Placental pericyte (primary cell): ENCODE measurements around the gene TAF11L10. TPM values are rescaled to one million over a fixed set of nuclear protein-coding genes. Genes with fewer than 3 reads are reported as not detected.

Experiments
- small RNA-seq: library from RNA; depleted of rRNA; stranded (forward); fragments of <200 nt; gene quantifications from one replicate; pipeline ENCODE3, GENCODE V24; 2012; ENCODE audit warnings: low replicate concordance
- total RNA-seq: library from RNA; depleted of rRNA; stranded (reverse); fragments of >200 nt; gene quantifications from 2 replicates; pipeline ENCODE4 v1.2.3, GENCODE V29; 2012

TAF11L10 gene
- not detected in 2 replicates for total RNA-seq

GRCh38 chr5:17597728-17598127, at the start of gene TAF11L10:
Gene TAF11L10, minus strand, starts transcription at chr5:17597828.

DNA sequence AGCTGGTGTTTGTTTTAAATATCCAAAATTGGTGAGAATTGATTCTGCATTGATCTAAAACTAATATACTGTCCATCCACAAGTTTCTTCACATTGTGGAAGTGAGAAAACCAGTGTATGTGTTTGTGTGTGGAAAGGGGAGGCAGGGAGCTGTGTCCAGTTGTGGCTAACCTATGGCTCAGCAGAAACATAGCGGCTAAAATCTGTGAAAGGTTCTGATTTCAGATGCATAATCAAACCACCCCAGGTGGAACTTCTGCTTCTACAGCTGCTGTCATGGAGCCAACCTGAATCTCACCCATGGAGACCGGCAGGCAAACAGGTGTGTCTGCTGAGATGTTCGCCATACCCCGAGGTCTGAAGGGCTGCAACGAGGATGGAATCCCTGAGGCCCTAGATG, 36.5 kb upstream of the TAF11L10 start, which contains the start of gene TAF11L14:
TAF11L14 (plus strand) TSS at position 301 of the 400 bp plus-strand sequence.

GRCh38 chr5:17631788-17632187, 34.2 kb upstream of the TAF11L10 start, which contains the start of gene TAF11L13:
Gene TAF11L13, plus strand, starts transcription at chr5:17632088.

GRCh38 chr5:17610092-17610491, 12.5 kb upstream of the TAF11L10 start, which contains the start of gene TAF11L12:
Gene TAF11L12, plus strand, starts transcription at chr5:17610392.

GRCh38 chr5:17603880-17604279, 6.3 kb upstream of the TAF11L10 start, which contains the start of gene TAF11L11:
Gene TAF11L11, plus strand, starts transcription at chr5:17604183.

DNA sequence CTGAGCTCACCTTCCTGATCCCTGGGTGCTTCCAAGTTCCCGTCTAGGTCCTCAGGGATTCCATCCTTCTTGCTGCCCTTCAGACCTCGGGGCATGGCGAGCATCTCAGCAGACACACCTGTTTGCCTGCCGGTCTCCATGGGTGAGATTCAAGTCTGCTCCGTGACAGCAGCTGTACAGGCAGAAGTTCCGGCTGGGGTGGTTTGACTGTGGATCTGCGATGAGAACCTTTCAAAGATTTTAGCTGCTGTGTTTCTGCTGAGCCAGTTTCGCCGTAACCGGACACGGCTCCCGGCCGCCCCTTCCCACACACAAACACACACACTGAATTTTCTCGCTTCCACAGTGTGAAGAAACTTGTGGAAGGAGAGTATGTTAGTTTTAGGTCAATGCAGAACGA, 3.4 kb downstream of the TAF11L10 start, which contains the start of gene TAF11L9:
TAF11L9 (minus strand) TSS at position 140 of the 400 bp plus-strand sequence.

DNA sequence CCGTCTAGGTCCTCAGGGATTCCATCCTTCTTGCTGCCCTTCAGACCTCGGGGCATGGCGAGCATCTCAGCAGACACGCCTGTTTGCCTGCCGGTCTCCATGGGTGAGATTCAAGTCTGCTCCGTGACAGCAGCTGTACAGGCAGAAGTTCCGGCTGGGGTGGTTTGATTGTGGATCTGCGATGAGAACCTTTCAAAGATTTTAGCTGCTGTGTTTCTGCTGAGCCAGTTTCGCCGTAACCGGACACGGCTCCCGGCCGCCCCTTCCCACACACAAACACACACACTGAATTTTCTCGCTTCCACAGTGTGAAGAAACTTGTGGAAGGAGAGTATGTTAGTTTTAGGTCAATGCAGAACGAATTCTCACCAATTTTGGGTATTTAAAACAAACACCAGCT, 6.8 kb downstream of the TAF11L10 start, which contains the start of gene TAF11L8:
TAF11L8 (minus strand) TSS at position 101 of the 400 bp plus-strand sequence.

GRCh38 chr5:17585658-17586057, 12.0 kb downstream of the TAF11L10 start, which contains the start of gene TAF11L7:
Gene TAF11L7, minus strand, starts transcription at chr5:17585758.

Small RNAs within 50 kb of the gene (small RNA-seq; reads per million reads assigned to genes)
- gene AC233724.1 = not detected
- gene AC233724.3 = not detected
- gene AC233724.4 = not detected
- not detected for gene AC233724.6
- not detected for gene AC233724.7

Other genes starting within 250 kb of the TAF11L10 start
- gene TAF11L2, start 99.6 kb downstream of the TAF11L10 start, total RNA-seq = not detected in 2 replicates
- gene TAF11L3, start 79.5 kb downstream of the TAF11L10 start, total RNA-seq = not detected in 2 replicates
- not detected in 2 replicates for gene TAF11L4, start 76.0 kb downstream of the TAF11L10 start, total RNA-seq
- gene TAF11L5, start 72.6 kb downstream of the TAF11L10 start, total RNA-seq = not detected in 2 replicates
- not detected in 2 replicates for gene TAF11L6, start 69.2 kb downstream of the TAF11L10 start, total RNA-seq
- gene TAF11L7, start 12.1 kb downstream of the TAF11L10 start, total RNA-seq = not detected in 2 replicates
- not detected in 2 replicates for gene TAF11L8, start 6.9 kb downstream of the TAF11L10 start, total RNA-seq
- not detected in 2 replicates for gene TAF11L9, start 3.4 kb downstream of the TAF11L10 start, total RNA-seq
- not detected in 2 replicates for gene TAF11L11, start 6.4 kb upstream of the TAF11L10 start, total RNA-seq
- gene TAF11L12, start 12.6 kb upstream of the TAF11L10 start, total RNA-seq = not detected in 2 replicates
- not detected in 2 replicates for gene TAF11L13, start 34.3 kb upstream of the TAF11L10 start, total RNA-seq
- gene TAF11L14, start 36.6 kb upstream of the TAF11L10 start, total RNA-seq = not detected in 2 replicates